H1 (cell line): ENCODE results near the gene AP5Z1.

ENCODE experiments used
- CTCF ChIP-seq, 3 experiments: IDR thresholded peaks; 1 replicate in 2 of 3; 2 replicates in 1 of 3; pipeline versions ENCODE4 v1.5.1 to v1.6.1; 2011; ENCODE audit warnings: low read length in 3 of 3, mild to moderate bottlenecking in 3 of 3, inconsistent platforms in 2 of 3, low read depth in 1 of 3, moderate library complexity in 1 of 3; ENCODE audit not compliant: insufficient read depth in 1 of 3; ENCODE audit errors: control extremely low read depth in 1 of 3
- EZH2 ChIP-seq: fragments of 200-600 bp; sonication (generic); IDR thresholded peaks from 2 replicates; pipeline ENCODE4 v1.7.1; 2012; ENCODE audit warnings: low read depth, mild to moderate bottlenecking, moderate library complexity, low read length, inconsistent platforms; ENCODE audit not compliant: severe bottlenecking
- NANOG ChIP-seq: IDR thresholded peaks from 2 replicates; pipeline ENCODE4 v1.6.1; 2011; ENCODE audit warnings: low read length, low read depth, mild to moderate bottlenecking, inconsistent platforms; ENCODE audit not compliant: insufficient read depth, poor library complexity, severe bottlenecking
- POLR2A ChIP-seq, 2 experiments: IDR thresholded peaks; 1 replicate in 1 of 2; 2 replicates in 1 of 2; pipeline ENCODE4 v1.6.1; 2011; ENCODE audit warnings: low read depth in 2 of 2, low read length in 2 of 2, mild to moderate bottlenecking in 2 of 2; ENCODE audit errors: control extremely low read depth in 1 of 2
- POLR2AphosphoS5 ChIP-seq: IDR thresholded peaks from 2 replicates; pipeline ENCODE4 v1.6.1; 2011; ENCODE audit warnings: low read depth, low read length
- TAF7 ChIP-seq: optimal IDR thresholded peaks from 2 replicates; pipeline ENCODE3; 2011; ENCODE audit warnings: low read depth, mild to moderate bottlenecking, inconsistent platforms, low read length, moderate library complexity, borderline replicate concordance
- YY1 ChIP-seq: IDR thresholded peaks from 2 replicates; pipeline ENCODE4 v1.6.1; 2011; ENCODE audit warnings: low read depth, mild to moderate bottlenecking, low read length
- ZNF274 ChIP-seq: IDR thresholded peaks from 2 replicates; pipeline ENCODE4 v1.7.0; 2012; ENCODE audit warnings: low read length, borderline replicate concordance; ENCODE audit errors: extremely low read depth

GRCh38 chr7:4774658-4775249 is 669 bp upstream of the AP5Z1 start:
- no peak for TF ChIP-seq CTCF (IDR thresholded peaks at IDR 0.05; ENCODE audit: control extremely low read depth in 1 of 3, insufficient read depth in 1 of 3, low read depth in 1 of 3, low read length in 3 of 3)
- TF ChIP-seq YY1 = no peak
- no peak for TF ChIP-seq EZH2
- no peak for TF ChIP-seq POLR2A (IDR thresholded peaks at IDR 0.05; ENCODE audit: control extremely low read depth in 1 of 2, low read depth in 2 of 2, low read length in 2 of 2)
- no peak for TF ChIP-seq POLR2AphosphoS5
- TF ChIP-seq NANOG = no peak
- no peak for TF ChIP-seq TAF7
- no peak for TF ChIP-seq ZNF274
